H1 (cell line): ENCODE results near the gene EVPL. TPM values are rescaled to one million over a fixed set of nuclear protein-coding genes. Genes with fewer than 3 reads are reported as not detected.

Experiments used
- CTCF ChIA-PET: fragments of 300-600 bp; sonication (Branson Sonifier 250); formaldehyde crosslinking; loops from one replicate; lab custom pipeline; 2021; ENCODE audit not compliant: partially characterized antibody; lab: Charles Lee
- POLR2A ChIA-PET: fragments of 300-600 bp; sonication (Branson Sonifier 250); formaldehyde crosslinking; loops from one replicate; lab custom pipeline; 2021; ENCODE audit warnings: inconsistent platforms; ENCODE audit not compliant: partially characterized antibody; lab: Charles Lee
- DNase-seq, 2 experiments: peaks; one replicate each; pipeline versions ENCODE4 v3.0.0 to v3.0.0-alpha.2; 2010 to 2022; ENCODE audit warnings: low spot score in 2 of 2, low read depth in 1 of 2, mixed read lengths in 1 of 2
- FAIRE-seq: peaks from 2 replicates; lab custom pipeline; 2011; peaks lifted over from hg19 to GRCh38; lab: Jason Lieb, UNC
- H2AFZ ChIP-seq: 2 replicates; pipeline ENCODE4 v1.8.1; 2012; ENCODE audit warnings: low read length, inconsistent platforms
- H2AK5ac ChIP-seq: 2 replicates; pipeline ENCODE4 v1.6.1; 2013; ENCODE audit warnings: low read depth, low read length
- H2BK120ac ChIP-seq: replicated peaks from 2 replicates; pipeline ENCODE3; 2013; ENCODE audit warnings: low read depth, low read length, inconsistent platforms
- H2BK12ac ChIP-seq: 2 replicates; pipeline ENCODE4 v1.6.1; 2013; ENCODE audit warnings: low read depth, low read length
- H2BK15ac ChIP-seq: 2 replicates; pipeline ENCODE4 v1.6.1; 2013; ENCODE audit warnings: low read length
- H2BK20ac ChIP-seq: 2 replicates; pipeline ENCODE4 v1.6.1; 2013; ENCODE audit warnings: low read length
- H2BK5ac ChIP-seq: 2 replicates; pipeline ENCODE4 v1.6.1; 2013; ENCODE audit warnings: low read depth, low read length
- H3K14ac ChIP-seq: 2 replicates; pipeline ENCODE4 v1.6.1; 2013; ENCODE audit warnings: inconsistent platforms; ENCODE audit not compliant: insufficient read length
- H3K18ac ChIP-seq: 2 replicates; pipeline ENCODE4 v1.6.1; 2013; ENCODE audit warnings: low read length; ENCODE audit errors: extremely low read depth
- H3K23ac ChIP-seq: 2 replicates; pipeline ENCODE4 v1.6.1; 2013; ENCODE audit warnings: inconsistent platforms; ENCODE audit not compliant: insufficient read length
- H3K23me2 ChIP-seq: 2 replicates; pipeline ENCODE4 v1.6.1; 2013; ENCODE audit warnings: low read depth, low read length
- H3K27ac ChIP-seq: 2 replicates; pipeline ENCODE4 v1.6.1; 2011; ENCODE audit warnings: low read depth, low read length, inconsistent platforms
- H3K27me3 ChIP-seq, 4 experiments: replicated peaks in 1 of 4; 1 replicate in 1 of 4; 2 replicates in 3 of 4; pipeline versions ENCODE4 v1.6.1 to v1.8.1; 2011 to 2013; ENCODE audit warnings: low read length in 3 of 4, mild to moderate bottlenecking in 3 of 4, inconsistent platforms in 2 of 4, mixed read lengths in 2 of 4, moderate library complexity in 1 of 4; ENCODE audit not compliant: control insufficient read depth in 3 of 4, insufficient read depth in 3 of 4; ENCODE audit errors: extremely low read depth in 1 of 4
- H3K36me3 ChIP-seq, 4 experiments: 2 replicates each; pipeline versions ENCODE4 v1.6.1 to v1.8.1; 2011 to 2013; ENCODE audit warnings: mild to moderate bottlenecking in 4 of 4, low read length in 3 of 4, moderate library complexity in 2 of 4, control low read depth in 1 of 4, inconsistent platforms in 1 of 4; ENCODE audit not compliant: insufficient read depth in 4 of 4, control insufficient read depth in 2 of 4
- H3K4ac ChIP-seq: replicated peaks from 2 replicates; pipeline ENCODE3; 2013; ENCODE audit warnings: low read length, low read depth, mixed read lengths, inconsistent platforms; ENCODE audit not compliant: insufficient read length
- H3K4me1 ChIP-seq, 4 experiments: replicated peaks in 1 of 4; 1 replicate in 1 of 4; 2 replicates in 3 of 4; pipeline versions ENCODE4 v1.6.1 to v1.8.1; 2011 to 2013; ENCODE audit warnings: low read length in 3 of 4, inconsistent platforms in 2 of 4, mixed read lengths in 1 of 4; ENCODE audit not compliant: insufficient read depth in 4 of 4, control insufficient read depth in 3 of 4
- H3K4me2 ChIP-seq, 2 experiments: 2 replicates each; pipeline versions ENCODE4 v1.6.1 to v1.8.1; 2011 to 2013; ENCODE audit warnings: low read depth in 2 of 2, low read length in 2 of 2, control low read depth in 1 of 2, inconsistent platforms in 1 of 2, mild to moderate bottlenecking in 1 of 2; ENCODE audit not compliant: insufficient read depth in 1 of 2
- H3K4me3 ChIP-seq, 4 experiments: fragments of 200-600, 300-600 bp in 1 of 4; sonication (generic), shearing (Covaris generic), sonication (Bioruptor Twin) in 1 of 4; 2 replicates each; pipeline versions ENCODE4 v1.5.1 to v1.8.1; 2011 to 2016; ENCODE audit warnings: low read length in 4 of 4, low read depth in 3 of 4, control low read depth in 2 of 4, inconsistent platforms in 2 of 4, mild to moderate bottlenecking in 2 of 4, mixed read lengths in 1 of 4, moderate library complexity in 1 of 4; ENCODE audit not compliant: insufficient read depth in 2 of 4; ENCODE audit errors: extremely low read depth in 1 of 4
- H3K56ac ChIP-seq: replicated peaks from 2 replicates; pipeline ENCODE3; 2013; ENCODE audit warnings: low read depth, mild to moderate bottlenecking, mixed read lengths, low read length, inconsistent platforms; ENCODE audit not compliant: insufficient read length
- H3K79me1 ChIP-seq: 2 replicates; pipeline ENCODE4 v1.6.1; 2013; ENCODE audit warnings: low read depth, low read length, control low read depth
- H3K79me2 ChIP-seq, 2 experiments: 2 replicates each; pipeline versions ENCODE4 v1.6.1 to v1.8.1; 2012 to 2013; ENCODE audit warnings: low read length in 2 of 2, mild to moderate bottlenecking in 2 of 2, inconsistent platforms in 1 of 2; ENCODE audit not compliant: insufficient read depth in 2 of 2, control insufficient read depth in 1 of 2
- H3K9ac ChIP-seq, 4 experiments: replicated peaks in 1 of 4; 1 replicate in 1 of 4; 2 replicates in 3 of 4; pipeline versions ENCODE4 v1.6.1 to v1.8.1; 2011 to 2013; ENCODE audit warnings: low read depth in 3 of 4, low read length in 3 of 4, control low read depth in 2 of 4, mild to moderate bottlenecking in 2 of 4, moderate library complexity in 2 of 4, inconsistent platforms in 1 of 4; ENCODE audit errors: extremely low read depth in 1 of 4
- H3K9me3 ChIP-seq, 2 experiments: 2 replicates each; pipeline versions ENCODE4 v1.6.1 to v1.8.1; 2012 to 2013; ENCODE audit warnings: mild to moderate bottlenecking in 2 of 2, moderate library complexity in 2 of 2, control low read depth in 1 of 2, inconsistent platforms in 1 of 2, low read depth in 1 of 2, low read length in 1 of 2, mixed read lengths in 1 of 2; ENCODE audit not compliant: insufficient read depth in 2 of 2
- H4K20me1 ChIP-seq, 2 experiments: replicated peaks in 1 of 2; 2 replicates each; pipeline versions ENCODE3 to v1.8.1; 2011 to 2013; ENCODE audit warnings: inconsistent platforms in 2 of 2, low read length in 2 of 2, mild to moderate bottlenecking in 1 of 2; ENCODE audit not compliant: insufficient read depth in 2 of 2, control insufficient read depth in 1 of 2
- H4K5ac ChIP-seq: 2 replicates; pipeline ENCODE4 v1.6.1; 2013; ENCODE audit warnings: low read length, low read depth, mixed read lengths, inconsistent platforms; ENCODE audit not compliant: insufficient read length
- H4K8ac ChIP-seq: 2 replicates; pipeline ENCODE4 v1.8.0; 2013; ENCODE audit warnings: mild to moderate bottlenecking, moderate library complexity, low read length, inconsistent platforms; ENCODE audit not compliant: insufficient read depth; ENCODE audit errors: extremely low read depth
- H4K91ac ChIP-seq: replicated peaks from 2 replicates; pipeline ENCODE3; 2013; ENCODE audit warnings: low read length, mixed read lengths, inconsistent platforms; ENCODE audit not compliant: insufficient read length
- CBX5 ChIP-seq: fragments of 300-800, 300-1000 bp; sonication (generic); IDR thresholded peaks from 2 replicates; pipeline ENCODE4 v1.7.1; 2016; ENCODE audit warnings: antibody characterized with exemption, low read length, low read depth
- CBX8 ChIP-seq: fragments of 300-800, 300-1000 bp; sonication (generic); IDR thresholded peaks from 2 replicates; pipeline ENCODE4 v1.7.1; 2016; ENCODE audit warnings: low read depth, low read length, borderline replicate concordance
- EGR1 ChIP-seq: IDR thresholded peaks from 2 replicates; pipeline ENCODE4 v1.6.1; 2011; ENCODE audit warnings: low read depth, low read length, borderline replicate concordance
- EP300 ChIP-seq, 2 experiments: IDR thresholded peaks; 1 replicate in 1 of 2; 2 replicates in 1 of 2; pipeline ENCODE4 v1.6.1; 2011 to 2012; ENCODE audit warnings: low read depth in 2 of 2, low read length in 2 of 2, mild to moderate bottlenecking in 2 of 2, borderline replicate concordance in 1 of 2, inconsistent platforms in 1 of 2, moderate library complexity in 1 of 2
- FOSL1 ChIP-seq: IDR thresholded peaks from 2 replicates; pipeline ENCODE4 v1.6.1; 2011; ENCODE audit warnings: mild to moderate bottlenecking, low read depth, low read length, moderate library complexity; ENCODE audit not compliant: insufficient read depth
- MAFK ChIP-seq: IDR thresholded peaks from 2 replicates; pipeline ENCODE4 v1.6.1; 2012; ENCODE audit warnings: low read depth, mild to moderate bottlenecking, improper control_type of control experiment, low read length
- POLR2A ChIP-seq, 2 experiments: IDR thresholded peaks; 1 replicate in 1 of 2; 2 replicates in 1 of 2; pipeline ENCODE4 v1.6.1; 2011; ENCODE audit warnings: low read depth in 2 of 2, low read length in 2 of 2, mild to moderate bottlenecking in 2 of 2; ENCODE audit errors: control extremely low read depth in 1 of 2
- SAP30 ChIP-seq: fragments of 300-600 bp; sonication (generic); IDR thresholded peaks from 2 replicates; pipeline ENCODE4 v1.7.1; 2012; ENCODE audit warnings: low read length, moderate library complexity, mild to moderate bottlenecking, inconsistent platforms; ENCODE audit not compliant: insufficient read depth, insufficient replicate concordance
- SIRT6 ChIP-seq: IDR thresholded peaks from one replicate; pipeline ENCODE4 v1.7.1; 2012; ENCODE audit warnings: low read length, inconsistent platforms
- SP2 ChIP-seq: IDR thresholded peaks from 2 replicates; pipeline ENCODE4 v1.6.1; 2012; ENCODE audit warnings: mild to moderate bottlenecking, low read length, inconsistent platforms
- SRF ChIP-seq: IDR thresholded peaks from 2 replicates; pipeline ENCODE4 v1.6.1; 2011; ENCODE audit warnings: mild to moderate bottlenecking, low read depth, low read length, moderate library complexity
- TAF7 ChIP-seq: optimal IDR thresholded peaks from 2 replicates; pipeline ENCODE3; 2011; ENCODE audit warnings: low read depth, mild to moderate bottlenecking, inconsistent platforms, low read length, moderate library complexity, borderline replicate concordance
- TBP ChIP-seq: IDR thresholded peaks from 2 replicates; pipeline ENCODE4 v1.6.1; 2011; ENCODE audit warnings: low read depth, low read length, improper control_type of control experiment
- WGBS, 2 experiments: shearing (Covaris generic) in 1 of 2; methylation state at CpG; one replicate each; pipeline versions ENCODE4 v1.1.6 to v1.1.7; 2013 to 2015; ENCODE audit warnings: low lambda C conversion rate in 2 of 2, mixed read lengths in 2 of 2, inconsistent platforms in 1 of 2, low coverage in 1 of 2, missing lambda C conversion rate in 1 of 2; ENCODE audit not compliant: insufficient replicate concordance in 2 of 2, insufficient coverage in 1 of 2, insufficient read length in 1 of 2; ENCODE audit errors: extremely low coverage in 1 of 2, missing lambda C conversion rate in 1 of 2; 5-methylcytosine and 5-hydroxymethylcytosine counted together
- polyA plus RNA-seq, 7 experiments: library from polyadenylated mRNA; depleted of rRNA in 3 of 7; stranded (reverse) in 5 of 7; unstranded in 2 of 7; fragments of >200 nt in 5 of 7; fragments of 200-250 nt in 2 of 7; gene quantifications; 1 replicate in 5 of 7; 2 replicates in 1 of 7; 4 replicates in 1 of 7; pipeline versions ENCODE4 v1.2.1 to v1.2.3, GENCODE V29; 2011 to 2013; ENCODE audit warnings: missing spikeins in 2 of 7, mixed read lengths in 2 of 7
- total RNA-seq: library from RNA; stranded (reverse); fragmentation: NEBNext Ultra II Directional; extraction: Animal tissue kit (Norgen Biotek cat#: 25700); gene quantifications from 2 replicates; pipeline ENCODE4 v1.2.1, GENCODE V29; 2021
- TF ChIP-seq, protein P1 (sequence below): IDR thresholded peaks from 2 replicates; pipeline ENCODE4 v1.6.1; 2012; ENCODE audit warnings: inconsistent platforms

Gene EVPL
- total and polyA plus RNA-seq, 2 of the 8 experiments (the other 6 are each of a cell fraction or from before 2014, with no cell fraction given): 0.20 to 0.99 TPM

DNA sequence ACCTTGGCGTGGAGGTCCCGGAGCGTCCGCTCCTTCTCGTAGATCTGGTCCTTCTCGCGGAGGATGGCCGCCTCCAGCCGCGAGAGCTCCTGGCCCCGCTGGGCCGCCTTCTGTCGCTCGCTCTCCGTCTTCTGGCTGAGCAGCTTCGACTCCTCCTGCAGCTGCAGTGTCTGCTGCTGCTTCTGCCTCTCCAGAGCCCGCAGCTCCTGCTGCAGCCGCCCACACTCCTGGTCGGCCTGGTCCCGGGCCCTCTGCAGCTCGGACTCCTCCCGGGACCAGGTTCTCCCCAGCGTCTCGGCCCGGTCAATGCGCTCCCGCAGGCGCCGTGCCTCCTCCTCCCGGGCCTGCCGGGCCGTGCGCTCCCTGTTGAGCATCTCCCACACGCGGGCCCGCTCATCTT, 18.9 kb downstream of the EVPL start:
- Histone ChIP-seq H3K4me1 (no peaks in the 10 kb centered on the region), H3K27ac (no peak overlapping the region), H2BK5ac (no peak overlapping the region), H4K20me1 (no peaks in the 10 kb centered on the region), H3K56ac (no peak overlapping the region), H3K4me3 (no peak overlapping the region), H2BK120ac (no peak overlapping the region), H3K9ac (no peak overlapping the region), H2BK15ac (no peak overlapping the region), H2BK20ac (no peak overlapping the region), H2AK5ac (no peak overlapping the region), H4K8ac (no peak overlapping the region), H3K9me3 (no peaks in the 10 kb centered on the region; a peak in 1 of 4 replicates), H4K5ac (no peak overlapping the region), H3K79me2 (no peaks in the 10 kb centered on the region), H4K91ac (no peak overlapping the region), H3K79me1 (no peaks in the 10 kb centered on the region), H3K27me3 (no peaks in the 10 kb centered on the region), H3K23ac (no peak overlapping the region), H3K4me2 (no peak overlapping the region), H2AFZ (no peak overlapping the region), H3K36me3 (no peaks in the 10 kb centered on the region; a peak in 1 of 8 replicates), H3K4ac (no peak overlapping the region), H3K23me2 (no peaks in the 10 kb centered on the region), H3K18ac (no peak overlapping the region), H3K14ac (no peak overlapping the region), H2BK12ac (no peak overlapping the region)
- CTCF ChIA-PET: interaction anchor here (0.8 to 32.0 kb wide), 18 partner anchors 6 to 293 kb away, joined by 3 to 885 read pairs (median 4); partner anchors contain the start of genes CDK3, EVPL, MRPL38 and TRIM65
- no peak for DNase-seq
- no peak for FAIRE-seq
- POLR2A ChIA-PET: interaction anchor here (0.9 to 1.6 kb wide), 7 partner anchors 10 to 223 kb away, joined by 3 to 7 read pairs (median 4); partner anchors contain the start of gene TRIM65
- 96% methylated on average over 27 of the region's 36 CpGs; no CpG with 5 or more reads in 1 of the 2 experiments for WGBS, 2 experiments
- TF ChIP-seq SRF (no peak), SIRT6 (no peak), EP300 (IDR thresholded peaks at IDR 0.05; ENCODE audit: borderline replicate concordance in 1 of 2, low read depth in 2 of 2, low read length in 2 of 2) (no peak), TBP (no peak), TAF7 (no peak), CBX8 (no peak), EGR1 (no peak), FOSL1 (no peak), SP2 (no peak), SAP30 (no peak), CBX5 (no peak), POLR2A (IDR thresholded peaks at IDR 0.05; ENCODE audit: control extremely low read depth in 1 of 2, low read depth in 2 of 2, low read length in 2 of 2) (no peak), MAFK (no peak)
- TF ChIP-seq, protein P1, sequence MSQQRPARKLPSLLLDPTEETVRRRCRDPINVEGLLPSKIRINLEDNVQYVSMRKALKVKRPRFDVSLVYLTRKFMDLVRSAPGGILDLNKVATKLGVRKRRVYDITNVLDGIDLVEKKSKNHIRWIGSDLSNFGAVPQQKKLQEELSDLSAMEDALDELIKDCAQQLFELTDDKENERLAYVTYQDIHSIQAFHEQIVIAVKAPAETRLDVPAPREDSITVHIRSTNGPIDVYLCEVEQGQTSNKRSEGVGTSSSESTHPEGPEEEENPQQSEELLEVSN: no peak
